Mesendoderm (in vitro differentiated cells): ENCODE results near the gene VASP.

Experiments used
- DNase-seq: peaks from one replicate; pipeline ENCODE4 v3.0.0; 2013
- H2AK5ac ChIP-seq: 2 replicates; pipeline ENCODE4 v1.6.1; 2013; ENCODE audit warnings: low read length, inconsistent platforms
- H2BK120ac ChIP-seq: 2 replicates; pipeline ENCODE4 v1.6.1; 2013; ENCODE audit warnings: low read depth, mild to moderate bottlenecking, low read length, moderate library complexity, mixed read lengths
- H2BK15ac ChIP-seq: replicated peaks from 2 replicates; pipeline ENCODE4 v1.6.1; 2013; ENCODE audit warnings: low read depth, mild to moderate bottlenecking, moderate library complexity
- H2BK5ac ChIP-seq: 2 replicates; pipeline ENCODE4 v1.6.1; 2013; ENCODE audit warnings: low read length, inconsistent platforms
- H3K18ac ChIP-seq: 2 replicates; pipeline ENCODE4 v1.6.1; 2013; ENCODE audit warnings: mild to moderate bottlenecking, low read length, mixed read lengths
- H3K23ac ChIP-seq: one replicate; pipeline ENCODE4 v1.6.1; 2013; ENCODE audit warnings: low read length
- H3K27ac ChIP-seq: 2 replicates; pipeline ENCODE4 v1.5.1; 2013; ENCODE audit warnings: low read depth, mild to moderate bottlenecking, inconsistent platforms, low read length, moderate library complexity
- H3K27me3 ChIP-seq: 2 replicates; pipeline ENCODE4 v1.6.1; 2013; ENCODE audit warnings: low read length, control low read depth, mild to moderate bottlenecking, inconsistent platforms; ENCODE audit not compliant: insufficient read depth, poor library complexity
- H3K36me3 ChIP-seq: 2 replicates; pipeline ENCODE4 v1.6.1; 2013; ENCODE audit warnings: low read length, inconsistent platforms; ENCODE audit not compliant: control insufficient read depth, insufficient read depth
- H3K4ac ChIP-seq: one replicate; pipeline ENCODE4 v1.6.1; 2013; ENCODE audit warnings: low read depth, mild to moderate bottlenecking, low read length, moderate library complexity
- H3K4me1 ChIP-seq: 2 replicates; pipeline ENCODE4 v1.6.1; 2013; ENCODE audit warnings: low read depth, low read length, inconsistent platforms; ENCODE audit not compliant: control insufficient read depth
- H3K4me2 ChIP-seq: 2 replicates; pipeline ENCODE4 v1.6.1; 2013; ENCODE audit warnings: low read length
- H3K4me3 ChIP-seq: 2 replicates; pipeline ENCODE4 v1.5.1; 2013; ENCODE audit warnings: mild to moderate bottlenecking, low read length
- H3K56ac ChIP-seq: one replicate; pipeline ENCODE4 v1.6.1; 2013; ENCODE audit warnings: low read length
- H3K79me1 ChIP-seq: 2 replicates; pipeline ENCODE4 v1.6.1; 2013; ENCODE audit warnings: low read length, inconsistent platforms
- H3K79me2 ChIP-seq: 2 replicates; pipeline ENCODE4 v1.6.1; 2013; ENCODE audit warnings: mild to moderate bottlenecking, low read length; ENCODE audit not compliant: control insufficient read depth, insufficient read depth
- H3K9ac ChIP-seq: 2 replicates; pipeline ENCODE4 v1.6.1; 2013; ENCODE audit warnings: low read length, inconsistent platforms
- H4K5ac ChIP-seq: one replicate; pipeline ENCODE4 v1.6.1; 2013; ENCODE audit warnings: low read length
- H4K8ac ChIP-seq: one replicate; pipeline ENCODE4 v1.6.1; 2013; ENCODE audit warnings: low read depth, mild to moderate bottlenecking, control low read depth, low read length, moderate library complexity
- WGBS: extraction: QIAGEN DNeasy Blood & Tissue Kit; methylation state at CpG from one replicate; pipeline ENCODE4 v1.1.7; 2013; ENCODE audit warnings: low lambda C conversion rate, missing lambda C conversion rate; ENCODE audit not compliant: insufficient coverage; ENCODE audit errors: extremely low coverage; 5-methylcytosine and 5-hydroxymethylcytosine counted together

VASP gene

DNA sequence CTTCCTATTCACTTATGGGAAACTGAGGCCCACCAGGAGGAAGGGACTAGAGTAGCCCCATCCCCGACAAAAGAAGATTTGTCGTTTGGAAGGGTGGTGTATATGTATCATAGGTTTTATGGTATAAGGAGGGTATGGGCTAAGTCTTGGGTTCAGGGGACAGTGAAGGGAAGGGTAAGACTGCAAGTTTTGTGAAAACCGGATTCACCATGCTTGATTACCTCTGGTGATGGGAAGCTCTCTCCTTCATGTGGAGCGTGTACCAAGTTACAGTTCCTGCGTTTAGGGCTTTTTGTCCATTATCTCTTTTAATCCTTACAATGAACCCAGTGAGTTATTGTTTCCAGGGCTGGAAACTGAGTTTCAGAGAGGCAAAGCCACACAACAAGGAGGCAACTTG is 3.8 kb downstream of the VASP start:
- Histone ChIP-seq H2BK120ac (no peak overlapping the region), H3K23ac (no peak overlapping the region), H3K4ac (no peak overlapping the region), H3K4me3 (no peak overlapping the region), H3K18ac (no peak overlapping the region), H3K36me3 (no peaks in the 10 kb centered on the region), H2BK15ac (no peak overlapping the region), H3K4me2 (no peak overlapping the region), H4K8ac (no peak overlapping the region), H4K5ac (no peak overlapping the region), H3K27me3 (no peaks in the 10 kb centered on the region), H3K27ac (no peak overlapping the region), H2AK5ac (no peak overlapping the region), H3K56ac (no peak overlapping the region), H3K4me1 (peaks cover 2% of the 10 kb centered on the region), H3K79me2 (peaks cover 77% of the 10 kb centered on the region), H3K9ac (no peak overlapping the region), H2BK5ac (no peak overlapping the region), H3K79me1 (peaks cover 19% of the 10 kb centered on the region)
- DNase-seq: no peak
- no CpG with 5 or more reads among the region's 5 CpGs for WGBS

DNA sequence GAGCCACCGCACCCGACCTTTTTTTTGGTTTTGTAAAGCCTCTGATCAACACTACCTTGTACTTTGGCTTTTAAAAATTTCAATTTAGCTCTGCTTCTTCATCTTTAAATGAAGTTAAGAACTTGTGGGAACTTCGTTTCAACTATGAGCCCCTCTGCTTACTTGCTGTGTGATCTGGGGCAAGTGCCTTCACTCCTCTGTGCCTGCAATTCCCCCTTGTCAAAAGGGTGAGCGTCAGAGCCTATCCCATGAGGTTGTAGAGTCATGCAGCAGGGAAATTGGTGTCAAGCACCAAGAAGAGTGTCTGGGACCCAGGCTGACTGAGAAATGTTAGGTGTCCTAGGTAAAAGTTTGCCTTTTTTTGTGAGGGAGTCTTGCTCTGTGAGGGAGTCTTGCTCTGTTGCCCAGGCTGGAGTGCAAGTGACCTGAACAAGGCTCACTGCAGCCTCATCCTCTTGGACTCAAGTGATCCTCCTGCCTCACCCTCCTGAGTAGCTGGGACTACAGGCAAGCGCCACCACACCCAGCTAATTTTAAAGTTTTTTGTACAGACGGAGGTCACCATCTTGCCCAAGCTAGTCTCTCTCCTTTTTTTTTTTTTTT is 5.7 kb downstream of the VASP start:
- Histone ChIP-seq H3K4me1 (peaks cover 2% of the 10 kb centered on the region), H3K79me1 (peaks cover 25% of the 10 kb centered on the region), H3K4ac (no peak overlapping the region), H4K8ac (no peak overlapping the region), H3K4me2 (no peak overlapping the region), H3K4me3 (no peak overlapping the region), H2BK15ac (no peak overlapping the region), H3K27me3 (no peaks in the 10 kb centered on the region), H2BK5ac (no peak overlapping the region), H3K79me2 (peaks cover 74% of the 10 kb centered on the region), H3K36me3 (peaks cover under 1% of the 10 kb centered on the region), H4K5ac (no peak overlapping the region), H3K56ac (no peak overlapping the region), H3K23ac (no peak overlapping the region), H2BK120ac (no peak overlapping the region), H2AK5ac (no peak overlapping the region), H3K9ac (no peak overlapping the region), H3K18ac (no peak overlapping the region), H3K27ac (no peak overlapping the region)
- DNase-seq: no peak
- WGBS: no CpG with 5 or more reads among the region's 6 CpGs

DNA sequence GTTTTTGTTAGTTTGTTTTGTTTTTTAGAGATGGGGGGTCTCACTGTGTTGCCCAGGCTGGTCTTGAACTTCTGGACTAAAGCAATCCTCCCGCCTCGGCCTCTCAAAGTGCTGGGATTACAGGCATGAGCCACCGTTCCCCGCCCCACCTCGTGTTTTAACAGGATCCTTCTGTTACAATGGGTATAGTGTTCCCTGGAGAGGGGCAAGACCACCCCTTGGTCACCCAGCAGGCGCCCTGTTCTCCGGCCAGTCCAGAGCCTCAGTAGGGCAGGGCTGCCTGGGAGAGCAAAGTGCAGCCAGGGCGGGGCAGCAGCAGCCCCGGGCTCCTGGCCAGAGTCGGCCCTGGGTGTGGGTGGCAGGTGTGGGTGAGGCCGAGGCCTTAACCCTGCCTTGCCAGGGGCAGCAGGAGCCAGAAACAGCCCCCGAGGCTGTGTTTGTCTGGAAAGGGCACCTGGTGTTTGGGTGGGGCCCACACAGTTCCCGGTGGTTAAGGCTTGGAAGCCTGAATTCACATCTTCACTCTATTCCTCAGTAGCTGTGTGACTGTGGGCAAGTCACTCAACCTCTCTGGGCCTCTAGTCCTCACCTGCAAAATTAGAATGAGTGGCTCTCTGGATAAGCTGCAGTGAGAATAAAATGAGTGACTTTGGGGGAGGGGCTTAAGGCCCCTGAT is 7.2 kb downstream of the VASP start:
- Histone ChIP-seq H3K56ac (no peak overlapping the region), H2BK120ac (no peak overlapping the region), H4K8ac (no peak overlapping the region), H3K79me2 (peaks cover 62% of the 10 kb centered on the region), H3K18ac (no peak overlapping the region), H3K23ac (no peak overlapping the region), H3K79me1 (peaks cover 23% of the 10 kb centered on the region), H3K9ac (no peak overlapping the region), H3K4me1 (peaks cover 2% of the 10 kb centered on the region), H4K5ac (no peak overlapping the region), H2BK5ac (no peak overlapping the region), H3K36me3 (peaks cover 7% of the 10 kb centered on the region), H3K4ac (no peak overlapping the region), H3K27me3 (no peaks in the 10 kb centered on the region), H2AK5ac (no peak overlapping the region), H3K27ac (no peak overlapping the region), H2BK15ac (no peak overlapping the region), H3K4me3 (no peak overlapping the region), H3K4me2 (no peak overlapping the region)
- no peak for DNase-seq
- no CpG with 5 or more reads among the region's 13 CpGs for WGBS

DNA sequence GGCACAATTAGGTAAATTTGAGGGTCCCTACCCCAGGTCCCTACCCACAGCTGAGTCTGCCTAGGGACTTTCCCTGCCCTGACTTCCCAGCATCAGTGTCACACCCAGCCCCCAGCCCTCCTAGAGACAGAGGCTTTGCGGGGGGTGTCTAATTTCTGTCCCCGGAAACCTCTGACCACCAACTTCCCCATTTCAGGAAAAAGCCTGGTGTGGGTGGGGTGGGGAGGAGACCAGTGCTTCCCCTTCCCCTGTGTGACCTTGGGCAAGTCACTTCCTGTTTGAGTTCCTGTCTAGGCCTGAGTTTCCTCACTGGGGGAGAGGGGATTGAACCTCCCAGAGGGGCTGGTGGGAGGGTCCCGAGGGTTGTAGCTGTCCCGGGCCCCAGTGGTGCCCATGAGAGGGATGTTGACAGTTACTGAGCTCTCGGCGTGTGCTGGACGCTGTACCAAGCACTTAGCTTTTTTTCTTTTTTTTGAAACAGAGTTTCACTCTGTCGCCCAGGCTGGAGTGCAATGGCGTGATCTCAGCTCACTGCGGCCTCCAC is 7.9 kb downstream of the VASP start:
- no peak overlapping the region for H3K4me2 ChIP-seq
- H2BK5ac ChIP-seq: no peak overlapping the region
- H3K4me1 ChIP-seq: no peaks in the 10 kb centered on the region
- no peak overlapping the region for H3K56ac ChIP-seq
- H3K4ac ChIP-seq: no peak overlapping the region
- no peak overlapping the region for H4K8ac ChIP-seq
- no peak overlapping the region for H3K9ac ChIP-seq
- no peak overlapping the region for H3K4me3 ChIP-seq
- whole genome bisulfite sequencing: no CpG with 5 or more reads among the region's 10 CpGs
- no peak overlapping the region for H2BK120ac ChIP-seq
- no peak overlapping the region for H2AK5ac ChIP-seq
- H4K5ac ChIP-seq: no peak overlapping the region
- no peak overlapping the region for H3K18ac ChIP-seq
- no peak overlapping the region for H3K27ac ChIP-seq
- DNase-seq: no peak
- H3K27me3 ChIP-seq: no peaks in the 10 kb centered on the region
- no peak overlapping the region for H3K23ac ChIP-seq
- peaks cover 55% of the 10 kb centered on the region for H3K79me2 ChIP-seq
- peaks cover 8% of the 10 kb centered on the region for H3K36me3 ChIP-seq
- peaks cover 23% of the 10 kb centered on the region for H3K79me1 ChIP-seq
- H2BK15ac ChIP-seq: no peak overlapping the region

DNA sequence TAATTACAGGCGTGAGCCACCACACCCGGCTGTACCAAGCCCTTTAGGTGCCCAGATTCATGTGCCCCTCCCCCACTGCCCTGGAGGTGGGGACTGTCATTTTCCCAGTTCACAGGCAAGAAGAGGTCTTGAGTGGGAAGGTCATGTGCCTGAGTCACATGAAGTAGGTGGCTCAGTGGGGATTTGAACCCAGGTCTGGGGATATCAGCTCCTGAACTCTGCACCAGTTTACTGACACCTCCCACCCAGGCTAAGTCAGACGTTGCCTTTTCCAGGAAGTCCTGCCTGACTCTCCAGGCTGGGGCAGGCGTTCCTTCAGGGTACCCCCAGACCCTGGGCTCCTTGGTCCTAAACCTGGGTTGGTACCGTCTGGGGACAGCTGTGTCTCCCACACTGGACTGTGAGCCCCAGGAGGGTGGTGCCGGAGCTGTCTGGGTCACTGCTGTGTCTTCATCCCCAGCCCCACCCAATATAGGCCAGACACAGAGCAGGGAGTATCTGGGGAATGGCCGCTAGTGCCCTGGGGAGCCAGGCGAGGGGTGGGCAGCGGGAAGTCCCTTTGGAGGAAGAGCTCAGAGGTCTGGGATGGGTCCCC is 8.6 kb downstream of the VASP start:
- Histone ChIP-seq H3K23ac (no peak overlapping the region), H3K36me3 (peaks cover 10% of the 10 kb centered on the region), H2BK120ac (no peak overlapping the region), H3K4me2 (no peak overlapping the region), H4K8ac (no peak overlapping the region), H3K18ac (no peak overlapping the region), H3K79me1 (peaks cover 24% of the 10 kb centered on the region), H3K4ac (no peak overlapping the region), H3K56ac (no peak overlapping the region), H2BK15ac (no peak overlapping the region), H3K27me3 (no peaks in the 10 kb centered on the region), H3K79me2 (peaks cover 48% of the 10 kb centered on the region), H2AK5ac (no peak overlapping the region), H3K4me1 (no peaks in the 10 kb centered on the region), H2BK5ac (no peak overlapping the region), H4K5ac (no peak overlapping the region), H3K9ac (no peak overlapping the region), H3K4me3 (no peak overlapping the region), H3K27ac (no peak overlapping the region)
- no peak for DNase-seq
- WGBS: no CpG with 5 or more reads among the region's 9 CpGs
